OCI-LY1 (cell line): Measurements from ENCODE around the gene PGF.

ENCODE experiments used
- H2AFZ ChIP-seq: fragments of 200-600 bp; sonication (generic), shearing (Covaris generic); 2 replicates; pipeline ENCODE4 v1.6.0; 2014; ENCODE audit warnings: antibody characterized with exemption, mild to moderate bottlenecking, low read length
- H3F3A ChIP-seq: fragments of 200-600 bp; sonication (generic), shearing (Covaris generic); 2 replicates; pipeline ENCODE4 v1.6.0; 2014; ENCODE audit warnings: mild to moderate bottlenecking, antibody characterized with exemption, low read length, moderate library complexity; ENCODE audit not compliant: insufficient read depth
- H3K27ac ChIP-seq: fragments of 200-600 bp; sonication (generic); 2 replicates; pipeline ENCODE4 v1.5.1; 2014; ENCODE audit warnings: low read length, mixed run types, mild to moderate bottlenecking, low read depth; ENCODE audit not compliant: poor library complexity, severe bottlenecking
- H3K27me3 ChIP-seq: fragments of 200-600 bp; sonication (generic); 2 replicates; pipeline ENCODE4 v1.6.0; 2014; ENCODE audit warnings: antibody characterized with exemption, mild to moderate bottlenecking, low read length, moderate library complexity; ENCODE audit not compliant: insufficient read depth
- H3K36me3 ChIP-seq: fragments of 200-600 bp; sonication (generic); 2 replicates; pipeline ENCODE4 v1.6.1; 2014; ENCODE audit warnings: mild to moderate bottlenecking, antibody characterized with exemption, low read length, moderate library complexity, mixed read lengths; ENCODE audit not compliant: insufficient read depth
- H3K4me1 ChIP-seq: fragments of 200-600 bp; sonication (generic); 2 replicates; pipeline ENCODE4 v1.5.1; 2014; ENCODE audit warnings: mild to moderate bottlenecking, low read length, moderate library complexity; ENCODE audit not compliant: insufficient read depth, severe bottlenecking
- H3K4me2 ChIP-seq: fragments of 200-600 bp; sonication (generic), shearing (Covaris generic); 2 replicates; pipeline ENCODE4 v1.6.1; 2014; ENCODE audit warnings: low read length
- H3K4me3 ChIP-seq: fragments of 200-600 bp; sonication (generic); 2 replicates; pipeline ENCODE4 v1.5.1; 2014; ENCODE audit warnings: low read length, low read depth, mild to moderate bottlenecking, mixed read lengths; ENCODE audit not compliant: poor library complexity, severe bottlenecking
- H3K79me2 ChIP-seq: fragments of 200-600 bp; shearing (Covaris generic); 2 replicates; pipeline ENCODE4 v1.6.1; 2016; ENCODE audit warnings: mixed run types, low read length, mixed read lengths; ENCODE audit not compliant: insufficient read depth
- H3K9ac ChIP-seq: fragments of 200-600 bp; sonication (generic), shearing (Covaris generic); 2 replicates; pipeline ENCODE4 v1.6.1; 2014; ENCODE audit warnings: mild to moderate bottlenecking, low read length, mixed read lengths
- H3K9me2 ChIP-seq: fragments of 200-600 bp; sonication (generic), shearing (Covaris generic); 2 replicates; pipeline ENCODE4 v1.6.1; 2014; ENCODE audit warnings: low read depth, mild to moderate bottlenecking, low read length, mixed read lengths
- H3K9me3 ChIP-seq: fragments of 200-600 bp; shearing (Covaris generic); 2 replicates; pipeline ENCODE4 v1.6.1; 2014; ENCODE audit warnings: low read length, mixed read lengths
- H4K20me1 ChIP-seq: fragments of 200-600 bp; sonication (generic), shearing (Covaris generic); 2 replicates; pipeline ENCODE4 v1.6.0; 2016; ENCODE audit warnings: mild to moderate bottlenecking, low read length; ENCODE audit not compliant: insufficient read depth
- CTCF ChIP-seq: fragments of 200-600 bp; sonication (generic), shearing (Covaris generic); IDR thresholded peaks from 2 replicates; pipeline ENCODE4 v1.5.1; 2017; ENCODE audit warnings: mild to moderate bottlenecking, antibody characterized with exemption, low read length, moderate library complexity, mixed read lengths
- EZH2 ChIP-seq: fragments of 200-600 bp; sonication (generic), shearing (Covaris generic); IDR thresholded peaks from 2 replicates; pipeline ENCODE4 v1.8.0; 2017; ENCODE audit warnings: borderline replicate concordance, mixed run types, mild to moderate bottlenecking, antibody characterized with exemption, low read length, moderate library complexity, mixed read lengths

Gene PGF

GRCh38 chr14:74952180-74952665 lies 3.2 kb downstream of the PGF start:
- Histone ChIP-seq H3K4me2 (no peak overlapping the region), H3K9ac (no peak overlapping the region), H3F3A (no peaks in the 10 kb centered on the region), H3K9me2 (no peaks in the 10 kb centered on the region), H3K9me3 (no peaks in the 10 kb centered on the region), H3K36me3 (no peaks in the 10 kb centered on the region), H3K27ac (no peak overlapping the region), H4K20me1 (no peaks in the 10 kb centered on the region), H3K79me2 (no peaks in the 10 kb centered on the region), H3K27me3 (no peaks in the 10 kb centered on the region), H3K4me3 (no peak overlapping the region), H3K4me1 (no peaks in the 10 kb centered on the region), H2AFZ (no peak overlapping the region)
- TF ChIP-seq EZH2 (no peak), CTCF (no peak)

GRCh38 chr14:74951443-74952179 lies 3.8 kb downstream of the PGF start:
- Histone ChIP-seq H3K27ac (no peak overlapping the region), H3K27me3 (no peaks in the 10 kb centered on the region), H3K9me3 (no peaks in the 10 kb centered on the region), H3K79me2 (no peaks in the 10 kb centered on the region), H3K9ac (no peak overlapping the region), H4K20me1 (no peaks in the 10 kb centered on the region), H3K4me3 (no peak overlapping the region), H3K4me2 (no peak overlapping the region), H3K9me2 (no peaks in the 10 kb centered on the region), H3F3A (no peaks in the 10 kb centered on the region), H3K36me3 (no peaks in the 10 kb centered on the region), H2AFZ (no peak overlapping the region), H3K4me1 (peaks cover under 1% of the 10 kb centered on the region)
- TF ChIP-seq CTCF = no peak
- TF ChIP-seq EZH2 = no peak

- Histone ChIP-seq H2AFZ (no peak overlapping the region), H4K20me1 (no peaks in the 10 kb centered on the region), H3K9me3 (no peaks in the 10 kb centered on the region), H3K4me3 (no peak overlapping the region), H3F3A (no peaks in the 10 kb centered on the region), H3K4me2 (no peak overlapping the region), H3K27me3 (no peaks in the 10 kb centered on the region), H3K9me2 (no peaks in the 10 kb centered on the region), H3K79me2 (no peaks in the 10 kb centered on the region), H3K27ac (no peak overlapping the region), H3K4me1 (peaks cover 7% of the 10 kb centered on the region), H3K9ac (no peak overlapping the region), H3K36me3 (no peaks in the 10 kb centered on the region)
- no peak for TF ChIP-seq EZH2
- TF ChIP-seq CTCF = no peak
Measured at GRCh38 chr14:74950795-74951442, 4.5 kb downstream of the PGF start.
